ENCODE data around the gene PLXDC1.

Gene PLXDC1

DNA sequence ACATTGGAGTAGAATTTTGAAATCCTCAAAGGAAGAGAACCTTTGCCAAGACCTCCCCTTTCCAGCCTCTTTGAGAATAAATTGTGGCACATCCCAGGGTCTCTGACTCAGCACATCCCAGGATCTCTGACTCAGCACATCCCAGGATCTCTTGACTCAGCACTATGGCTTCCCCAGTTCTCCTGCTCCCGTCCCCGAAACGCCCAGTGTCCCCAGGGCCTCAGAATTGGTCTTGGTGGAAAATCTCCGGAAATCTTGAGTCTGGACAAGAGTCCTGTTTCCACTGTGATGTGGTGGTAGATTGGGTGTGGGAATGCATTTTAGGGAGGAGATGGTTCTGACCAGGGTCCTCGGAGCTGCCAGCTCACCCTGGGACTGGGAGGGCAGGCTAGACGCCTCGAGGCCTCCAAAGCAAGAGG is 19.2 kb downstream of the PLXDC1 start:
- TF ChIP-seq TAF1 (IDR thresholded peaks at IDR 0.05; ENCODE audit: borderline replicate concordance, insufficient read depth, low read length): no peak
- TF ChIP-seq, protein P1, sequence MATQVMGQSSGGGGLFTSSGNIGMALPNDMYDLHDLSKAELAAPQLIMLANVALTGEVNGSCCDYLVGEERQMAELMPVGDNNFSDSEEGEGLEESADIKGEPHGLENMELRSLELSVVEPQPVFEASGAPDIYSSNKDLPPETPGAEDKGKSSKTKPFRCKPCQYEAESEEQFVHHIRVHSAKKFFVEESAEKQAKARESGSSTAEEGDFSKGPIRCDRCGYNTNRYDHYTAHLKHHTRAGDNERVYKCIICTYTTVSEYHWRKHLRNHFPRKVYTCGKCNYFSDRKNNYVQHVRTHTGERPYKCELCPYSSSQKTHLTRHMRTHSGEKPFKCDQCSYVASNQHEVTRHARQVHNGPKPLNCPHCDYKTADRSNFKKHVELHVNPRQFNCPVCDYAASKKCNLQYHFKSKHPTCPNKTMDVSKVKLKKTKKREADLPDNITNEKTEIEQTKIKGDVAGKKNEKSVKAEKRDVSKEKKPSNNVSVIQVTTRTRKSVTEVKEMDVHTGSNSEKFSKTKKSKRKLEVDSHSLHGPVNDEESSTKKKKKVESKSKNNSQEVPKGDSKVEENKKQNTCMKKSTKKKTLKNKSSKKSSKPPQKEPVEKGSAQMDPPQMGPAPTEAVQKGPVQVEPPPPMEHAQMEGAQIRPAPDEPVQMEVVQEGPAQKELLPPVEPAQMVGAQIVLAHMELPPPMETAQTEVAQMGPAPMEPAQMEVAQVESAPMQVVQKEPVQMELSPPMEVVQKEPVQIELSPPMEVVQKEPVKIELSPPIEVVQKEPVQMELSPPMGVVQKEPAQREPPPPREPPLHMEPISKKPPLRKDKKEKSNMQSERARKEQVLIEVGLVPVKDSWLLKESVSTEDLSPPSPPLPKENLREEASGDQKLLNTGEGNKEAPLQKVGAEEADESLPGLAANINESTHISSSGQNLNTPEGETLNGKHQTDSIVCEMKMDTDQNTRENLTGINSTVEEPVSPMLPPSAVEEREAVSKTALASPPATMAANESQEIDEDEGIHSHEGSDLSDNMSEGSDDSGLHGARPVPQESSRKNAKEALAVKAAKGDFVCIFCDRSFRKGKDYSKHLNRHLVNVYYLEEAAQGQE (IDR thresholded peaks at IDR 0.05; ENCODE audit: insufficient read depth in 1 of 2, low read depth in 2 of 2, low read length in 2 of 2): no peak
- no peak for TF ChIP-seq SIN3A (IDR thresholded peaks at IDR 0.05; ENCODE audit: borderline replicate concordance, insufficient read depth, low read length)
- TF ChIP-seq FOXP2 (optimal IDR thresholded peaks at IDR 0.05; ENCODE audit: borderline replicate concordance, extremely low read depth, extremely low read length, insufficient read depth): no peak
- no peak for TF ChIP-seq POLR2AphosphoS5 (IDR thresholded peaks at IDR 0.05; ENCODE audit: low read depth, low read length)

DNA sequence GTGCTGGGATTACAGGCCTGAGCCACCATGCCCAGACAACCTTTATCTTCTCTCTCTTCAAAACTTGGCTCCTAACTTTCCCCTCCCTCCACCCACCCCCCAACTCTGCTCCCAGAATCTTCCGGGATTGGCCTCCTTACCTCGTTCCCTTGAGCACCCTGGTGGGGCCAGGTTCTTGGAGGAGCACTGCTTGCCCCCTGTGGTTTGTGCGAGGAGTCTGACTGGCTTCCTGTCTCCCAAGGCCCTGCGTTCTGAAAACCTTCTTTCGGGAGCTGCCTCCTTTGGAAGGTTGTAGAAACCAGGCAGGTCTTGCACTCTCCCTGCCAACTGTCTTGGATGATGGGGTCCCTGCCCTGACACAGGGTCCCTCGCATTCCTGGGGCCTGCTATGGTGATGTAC is 19.8 kb downstream of the PLXDC1 start:
- TF ChIP-seq POLR2AphosphoS5 (IDR thresholded peaks at IDR 0.05; ENCODE audit: low read depth, low read length) (no peak), SIN3A (IDR thresholded peaks at IDR 0.05; ENCODE audit: borderline replicate concordance, insufficient read depth, low read length) (no peak), TAF1 (IDR thresholded peaks at IDR 0.05; ENCODE audit: borderline replicate concordance, insufficient read depth, low read length) (no peak), FOXP2 (optimal IDR thresholded peaks at IDR 0.05; ENCODE audit: borderline replicate concordance, extremely low read depth, extremely low read length, insufficient read depth) (no peak)
- TF ChIP-seq, protein P1 (IDR thresholded peaks at IDR 0.05; ENCODE audit: insufficient read depth in 1 of 2, low read depth in 2 of 2, low read length in 2 of 2): no peak

DNA sequence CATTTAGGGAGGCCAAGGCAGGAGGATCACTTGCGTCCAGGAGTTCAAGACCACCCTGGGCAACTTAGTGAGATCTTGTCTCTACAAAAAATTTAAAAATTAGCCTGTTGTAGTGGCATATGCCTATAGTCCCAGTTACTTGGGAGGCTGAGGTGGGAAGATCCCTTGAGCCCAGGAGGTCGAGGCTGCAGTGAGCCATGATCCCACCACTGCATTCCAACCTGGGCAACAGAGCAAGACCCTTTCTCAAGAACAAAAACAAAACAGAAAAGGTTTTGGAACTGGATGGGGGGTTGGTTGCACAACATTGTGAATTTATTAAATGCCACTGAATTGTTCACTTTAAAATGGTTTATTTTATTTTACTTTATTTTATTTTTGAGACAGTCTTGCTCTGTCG is 21.2 kb downstream of the PLXDC1 start:
- no peak for TF ChIP-seq FOXP2 (optimal IDR thresholded peaks at IDR 0.05; ENCODE audit: borderline replicate concordance, extremely low read depth, extremely low read length, insufficient read depth)
- TF ChIP-seq, protein P1 (IDR thresholded peaks at IDR 0.05; ENCODE audit: insufficient read depth in 1 of 2, low read depth in 2 of 2, low read length in 2 of 2): no peak
- TF ChIP-seq SIN3A (IDR thresholded peaks at IDR 0.05; ENCODE audit: borderline replicate concordance, insufficient read depth, low read length): no peak
- TF ChIP-seq TAF1 (IDR thresholded peaks at IDR 0.05; ENCODE audit: borderline replicate concordance, insufficient read depth, low read length): no peak

DNA sequence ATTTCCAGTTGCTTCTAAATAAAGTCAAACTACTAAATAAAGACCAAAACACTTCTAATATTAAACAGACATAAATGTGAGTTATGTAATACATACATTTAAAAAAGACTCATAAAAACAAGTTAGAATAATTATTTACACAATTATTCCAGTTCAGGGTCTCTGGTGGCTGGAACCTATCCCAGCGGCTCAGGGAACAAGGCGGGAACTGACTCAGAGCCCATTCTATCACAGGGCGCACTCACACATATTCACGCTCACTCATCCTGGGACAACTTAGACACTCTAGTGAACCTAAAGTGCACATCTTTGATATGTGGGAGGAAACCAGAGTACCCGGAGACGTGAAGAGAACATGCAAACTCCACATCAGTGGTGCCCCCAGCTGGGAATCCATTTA is 25.0 kb downstream of the PLXDC1 start:
- TF ChIP-seq POLR2AphosphoS5 (IDR thresholded peaks at IDR 0.05; ENCODE audit: low read depth, low read length): no peak
- TF ChIP-seq FOXP2 (optimal IDR thresholded peaks at IDR 0.05; ENCODE audit: borderline replicate concordance, extremely low read depth, extremely low read length, insufficient read depth): no peak
- TF ChIP-seq TAF1 (IDR thresholded peaks at IDR 0.05; ENCODE audit: borderline replicate concordance, insufficient read depth, low read length): no peak
- TF ChIP-seq, protein P1 (IDR thresholded peaks at IDR 0.05; ENCODE audit: insufficient read depth in 1 of 2, low read depth in 2 of 2, low read length in 2 of 2): no peak
- TF ChIP-seq SIN3A (IDR thresholded peaks at IDR 0.05; ENCODE audit: borderline replicate concordance, insufficient read depth, low read length): no peak
